ENCODE measurements around the gene DLG3.

DLG3 gene

GRCh38 chrX:70525733-70526132 is 81.1 kb downstream of the DLG3 start:
- DNase-seq (ENCODE audit: low read depth) = no peak

GRCh38 chrX:70527053-70527452 is 82.4 kb downstream of the DLG3 start:
- DNase-seq (ENCODE audit: low read depth) = no peak

- no peak for DNase-seq (ENCODE audit: low read depth)
These were observed 83.1 kb downstream of the DLG3 start for GRCh38 chrX:70527610-70528345.

GRCh38 chrX:70535198-70535597 is 90.6 kb downstream of the DLG3 start:
- no peak for DNase-seq (ENCODE audit: low read depth)

- DNase-seq (ENCODE audit: low read depth) = no peak
These were observed 104.8 kb downstream of the DLG3 start for GRCh38 chrX:70549429-70549828.

- DNase-seq (ENCODE audit: low read depth) = no peak
These were observed 107.6 kb downstream of the DLG3 start for GRCh38 chrX:70552130-70552704.

- DNase-seq (ENCODE audit: low read depth) = no peak
These were observed 108.9 kb downstream of the DLG3 start for GRCh38 chrX:70553516-70553915.

GRCh38 chrX:70554081-70554480 is 109.4 kb downstream of the DLG3 start:
- DNase-seq (ENCODE audit: low read depth) = no peak

- no peak for DNase-seq (ENCODE audit: low read depth)
These were observed 109.9 kb downstream of the DLG3 start for GRCh38 chrX:70554523-70554922.

GRCh38 chrX:70554948-70555347 is 110.3 kb downstream of the DLG3 start:
- no peak for DNase-seq (ENCODE audit: low read depth)

All from stimulated activated CD4-positive, alpha-beta T cell treated with anti-CD3 and anti-CD28 coated beads, Interleukin-2, amount 100 ng/mL, for 4 hours (primary cell).